ENCODE measurements around the gene PLXNA2.

PLXNA2 gene

DNA sequence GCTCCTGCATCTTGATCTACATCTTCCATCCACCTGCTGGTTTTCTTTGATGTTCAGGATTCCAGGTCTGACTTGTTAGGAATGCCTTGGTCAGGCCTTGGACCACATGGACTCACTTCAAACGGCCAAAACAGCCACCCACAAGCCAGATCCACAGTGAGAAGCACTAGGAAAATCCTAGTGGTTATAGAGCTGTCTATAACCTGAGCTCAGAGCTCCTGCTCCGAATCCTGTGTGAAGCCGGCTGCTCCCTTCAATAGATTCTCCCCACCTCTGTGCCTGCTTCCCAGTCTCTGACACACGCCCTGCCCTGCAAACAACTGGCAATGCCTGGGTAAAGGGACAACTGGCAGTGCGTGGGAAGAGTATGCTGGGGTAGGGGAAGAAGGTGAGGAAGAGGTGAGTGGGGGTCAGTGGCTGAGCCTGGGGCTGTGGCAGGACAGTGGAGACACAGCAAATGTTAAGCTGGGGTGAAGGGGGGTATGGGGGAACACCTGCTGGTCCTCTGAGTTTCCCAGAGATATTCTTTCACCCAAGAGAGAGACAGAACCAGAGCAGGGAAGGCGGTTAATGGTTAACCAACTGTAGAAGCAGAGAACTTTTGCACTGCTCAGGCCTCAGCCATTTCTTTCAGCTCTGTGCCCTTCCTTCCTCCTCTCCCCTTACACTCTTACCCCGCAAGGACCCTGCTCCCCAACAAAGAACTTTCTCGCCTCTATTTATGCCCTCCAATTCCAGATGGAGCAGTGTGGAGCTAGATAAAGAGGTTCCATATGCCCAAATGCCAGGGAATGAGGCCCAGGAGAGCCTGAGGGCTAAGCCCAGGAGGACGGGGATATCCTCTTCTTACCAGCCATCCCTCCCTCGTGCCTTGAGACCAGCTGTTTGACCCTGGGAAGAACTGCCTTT, 4.5 kb downstream of the PLXNA2 start:
- no peak for DNase-seq

DNA sequence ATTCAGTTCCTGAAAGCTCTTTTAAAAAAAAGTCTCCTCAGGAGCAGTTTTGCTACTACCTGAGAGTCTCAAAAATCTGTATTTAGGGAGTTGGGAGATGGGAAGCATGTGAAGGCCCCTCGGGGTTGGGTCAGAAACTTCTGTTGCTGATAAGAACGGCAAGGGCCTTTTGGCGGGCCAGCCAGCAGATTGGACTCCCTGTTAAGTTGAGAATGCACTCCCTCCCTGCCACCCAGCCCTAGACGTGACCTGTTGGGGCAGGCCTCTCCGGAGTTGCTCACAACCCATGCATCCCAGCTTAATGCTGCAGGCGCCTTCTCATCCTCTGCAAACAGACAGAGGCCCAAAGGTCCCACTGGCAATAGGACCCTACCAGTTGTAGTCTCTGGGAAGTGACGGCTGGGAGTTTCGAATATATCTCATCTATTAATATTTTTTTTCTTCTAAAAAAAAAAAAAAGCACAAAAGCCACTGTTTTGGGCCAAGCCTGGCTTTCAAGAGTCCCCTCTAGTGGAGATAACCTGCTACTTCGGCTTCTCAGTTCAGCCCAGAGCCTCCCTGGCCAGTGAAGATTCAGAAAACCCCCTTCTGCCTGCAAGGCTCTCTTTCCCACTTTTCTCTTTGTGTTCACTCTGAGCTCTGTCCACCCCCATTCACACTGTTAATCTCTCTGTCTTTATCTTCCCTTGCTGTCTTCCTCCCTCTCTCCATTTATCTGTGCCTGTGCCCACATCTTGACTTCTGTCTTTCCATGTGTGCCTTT, 5.3 kb downstream of the PLXNA2 start:
- peak; percentile 58 to 78 for DNase-seq

DNA sequence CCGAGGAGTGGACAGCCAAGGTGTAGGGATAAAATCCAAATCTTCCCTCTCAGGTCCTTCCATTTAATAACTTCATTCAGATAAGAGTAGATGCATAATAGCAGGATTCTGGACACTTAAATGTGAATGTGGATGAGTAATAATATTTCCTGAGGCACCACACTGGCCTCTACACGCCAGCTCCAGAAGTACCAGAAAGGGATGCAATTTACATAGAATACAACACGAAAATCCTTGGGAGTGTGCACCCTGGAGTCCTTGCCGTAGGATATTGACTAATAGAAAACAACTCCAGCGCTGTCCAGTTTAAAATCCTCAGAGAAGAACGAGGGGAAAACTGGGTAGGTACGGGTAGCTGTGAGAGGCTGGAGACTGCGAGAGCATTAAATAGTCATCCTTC, 6.9 kb downstream of the PLXNA2 start:
- no peak for DNase-seq

DNA sequence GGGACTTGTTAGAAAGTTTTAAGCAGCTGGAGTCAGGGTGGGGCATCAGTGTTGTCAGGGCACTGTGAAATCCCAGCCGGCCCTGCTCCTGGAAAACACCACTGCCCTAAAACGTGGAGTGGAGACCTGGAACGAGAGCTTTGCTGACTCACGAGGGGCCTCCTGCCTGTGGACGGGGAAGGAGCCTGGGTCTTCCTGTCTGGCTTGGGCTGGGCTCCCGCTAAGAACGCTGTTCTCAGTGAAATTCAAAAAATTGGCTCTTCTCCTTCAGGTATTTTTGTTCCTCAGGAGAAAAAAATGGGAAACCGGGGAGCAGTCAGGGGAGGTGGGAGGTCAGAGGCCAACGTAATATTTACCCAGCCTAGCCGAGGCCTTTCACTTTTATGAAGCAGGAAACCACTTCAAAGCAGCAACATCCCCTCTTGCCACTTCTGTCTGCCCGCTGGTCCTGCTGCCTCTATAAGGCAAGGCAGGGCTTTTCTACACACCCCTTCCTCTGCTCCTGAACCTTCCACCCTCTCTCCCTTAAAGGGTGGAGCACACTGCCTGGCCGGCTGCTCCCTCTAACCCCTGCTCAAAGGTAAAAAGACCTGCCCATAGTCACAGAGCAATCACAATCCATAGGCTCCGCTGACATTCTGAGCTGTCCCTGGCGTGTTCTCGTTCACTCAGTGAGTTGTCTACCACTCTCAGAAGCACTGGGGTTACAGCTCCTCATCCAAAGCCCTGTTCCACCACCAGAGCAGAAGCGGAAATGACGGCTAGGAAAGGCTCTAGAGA, 8.0 kb downstream of the PLXNA2 start:
- DNase-seq = peak; percentile 35 to 49

DNA sequence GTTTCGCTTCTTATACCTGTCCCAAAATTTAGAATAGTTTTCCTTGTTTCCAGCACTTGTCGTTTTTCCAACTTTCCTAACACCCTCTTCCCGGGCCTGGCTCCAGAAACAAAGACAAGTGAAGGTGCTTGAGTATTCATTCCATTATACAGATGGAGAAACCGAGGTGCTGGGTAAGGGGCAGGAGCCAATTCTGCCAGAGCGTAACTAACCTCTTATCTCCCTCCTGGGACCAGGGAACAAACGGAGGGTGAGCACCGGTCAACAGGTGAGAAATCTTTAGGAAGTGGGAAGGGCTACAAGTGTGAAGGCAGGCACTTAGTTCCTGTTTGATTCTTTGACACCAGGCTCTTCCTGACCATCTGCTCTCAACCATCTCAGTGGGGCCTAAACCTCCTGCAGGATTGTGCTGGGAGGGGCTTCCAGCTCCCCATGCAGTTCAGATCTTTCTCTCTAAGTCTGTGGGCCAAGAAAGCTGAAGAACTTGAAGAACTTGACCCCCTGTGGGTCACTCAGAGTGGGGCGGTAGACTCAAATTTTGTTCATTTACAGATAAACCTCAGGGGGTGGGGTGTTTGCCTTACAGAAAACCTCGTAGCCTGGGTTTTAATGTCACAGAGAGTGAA, 8.7 kb downstream of the PLXNA2 start:
- no peak for DNase-seq

DNA sequence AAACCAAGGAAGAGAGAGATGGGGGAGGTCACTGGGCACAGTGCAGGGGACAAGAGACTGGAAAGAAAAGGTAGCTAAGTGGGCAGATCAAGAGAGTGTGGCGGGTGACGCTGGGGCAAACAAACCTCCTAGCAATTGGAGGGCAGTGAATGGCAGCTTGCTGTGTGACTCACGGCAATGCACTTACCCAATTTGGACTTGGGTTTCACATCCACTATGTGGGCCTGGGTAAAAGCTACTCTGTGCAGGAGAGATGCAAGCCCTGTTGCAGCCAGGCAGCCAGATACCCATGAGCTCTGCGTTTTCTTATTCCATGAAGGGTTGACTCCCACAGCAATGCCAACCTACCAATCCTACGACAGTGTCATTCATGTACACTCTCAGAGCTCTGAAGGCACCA, 9.5 kb downstream of the PLXNA2 start:
- DNase-seq = no peak

DNA sequence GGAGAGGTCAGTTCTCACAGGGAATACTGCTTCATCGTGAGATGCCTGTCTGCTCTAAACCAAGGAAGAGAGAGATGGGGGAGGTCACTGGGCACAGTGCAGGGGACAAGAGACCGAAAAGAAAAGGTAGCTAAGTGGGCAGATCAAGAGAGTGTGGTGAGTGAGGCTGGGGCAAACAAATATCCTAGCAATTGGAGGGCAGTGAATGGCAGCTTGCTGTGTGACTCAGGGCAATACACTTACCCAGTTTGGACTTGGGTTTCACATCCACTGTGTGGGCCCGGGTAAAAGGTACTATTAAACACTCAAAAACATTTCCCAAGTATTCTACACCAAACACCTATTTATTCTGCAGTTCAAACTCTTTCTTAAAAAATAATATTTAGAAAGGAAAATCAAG, 10.2 kb downstream of the PLXNA2 start:
- DNase-seq = no peak

DNA sequence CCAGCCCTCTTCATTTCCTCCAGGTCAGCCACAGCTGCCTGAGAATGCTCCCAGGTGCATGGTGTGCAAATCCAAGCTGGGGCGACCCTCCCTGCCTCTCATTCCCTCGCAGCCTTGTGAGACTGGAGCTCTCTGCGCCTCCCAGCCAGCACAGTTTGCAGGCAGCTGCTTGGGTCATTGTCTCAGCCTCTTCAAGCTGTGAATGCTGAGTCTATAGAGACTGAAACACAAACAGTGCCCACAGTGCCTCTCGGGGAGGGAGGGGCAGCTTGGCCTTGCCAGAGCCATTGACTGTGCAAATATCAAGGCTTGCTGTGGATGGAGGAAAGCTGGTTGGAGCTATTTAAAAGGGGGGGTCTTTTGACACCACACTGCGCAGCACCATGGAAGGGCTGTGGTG, 10.6 kb downstream of the PLXNA2 start:
- DNase-seq = no peak

DNA sequence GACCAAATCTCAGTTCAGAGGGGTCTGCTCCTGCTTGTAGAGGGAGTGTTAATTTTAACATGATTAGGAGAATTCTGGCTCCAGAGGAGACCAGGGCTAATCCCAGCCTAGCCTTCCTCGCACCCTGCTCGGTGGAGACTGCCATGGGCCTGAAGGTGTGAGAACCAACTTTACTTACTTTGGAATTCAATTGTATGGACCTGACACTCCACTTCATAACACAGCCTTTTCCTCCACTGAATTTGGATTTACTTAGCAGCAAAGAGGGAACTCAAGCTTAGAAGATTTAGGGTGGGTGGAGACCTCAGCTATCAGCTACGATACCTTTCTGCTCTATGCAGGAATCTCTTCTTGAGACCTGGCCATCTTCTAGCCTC, 11.5 kb downstream of the PLXNA2 start:
- no peak for DNase-seq

DNA sequence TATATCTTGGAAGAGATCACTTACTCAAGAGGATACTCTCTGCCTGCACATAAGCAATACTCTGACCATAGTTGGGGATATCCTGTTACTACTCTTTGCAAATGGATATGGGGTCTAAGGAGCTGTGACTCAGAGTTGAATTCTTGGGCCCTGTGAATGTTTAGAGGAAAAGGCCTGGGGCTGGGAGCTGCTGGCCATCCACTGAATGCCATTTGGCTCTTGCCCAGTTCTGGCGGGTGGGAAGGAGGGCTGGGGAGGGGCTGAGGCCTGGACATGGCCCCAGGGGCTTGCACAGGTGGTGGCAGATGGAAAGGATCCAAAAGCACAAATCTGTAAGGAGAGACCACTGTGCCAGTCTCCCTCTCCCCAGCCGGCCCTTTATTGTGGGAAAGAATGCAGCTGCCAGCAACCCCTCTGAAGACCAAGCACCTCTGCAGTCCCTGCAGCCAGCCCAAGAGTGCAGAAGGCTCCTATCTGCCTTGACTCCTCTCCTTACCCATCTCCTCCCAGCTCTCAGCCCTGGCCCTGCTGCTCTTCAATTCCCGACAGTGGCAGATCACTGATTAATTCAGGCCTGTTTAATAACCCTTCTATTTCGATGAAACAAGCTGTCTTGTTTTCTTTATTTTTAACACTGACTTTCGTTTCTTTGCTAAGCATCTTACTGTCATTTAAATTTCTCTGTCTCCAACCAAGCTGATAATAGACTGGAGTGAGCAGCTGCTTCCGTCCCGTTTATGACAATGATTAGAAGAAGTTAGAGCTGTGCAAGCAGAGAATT, 12.1 kb downstream of the PLXNA2 start:
- no peak for DNase-seq

DNA sequence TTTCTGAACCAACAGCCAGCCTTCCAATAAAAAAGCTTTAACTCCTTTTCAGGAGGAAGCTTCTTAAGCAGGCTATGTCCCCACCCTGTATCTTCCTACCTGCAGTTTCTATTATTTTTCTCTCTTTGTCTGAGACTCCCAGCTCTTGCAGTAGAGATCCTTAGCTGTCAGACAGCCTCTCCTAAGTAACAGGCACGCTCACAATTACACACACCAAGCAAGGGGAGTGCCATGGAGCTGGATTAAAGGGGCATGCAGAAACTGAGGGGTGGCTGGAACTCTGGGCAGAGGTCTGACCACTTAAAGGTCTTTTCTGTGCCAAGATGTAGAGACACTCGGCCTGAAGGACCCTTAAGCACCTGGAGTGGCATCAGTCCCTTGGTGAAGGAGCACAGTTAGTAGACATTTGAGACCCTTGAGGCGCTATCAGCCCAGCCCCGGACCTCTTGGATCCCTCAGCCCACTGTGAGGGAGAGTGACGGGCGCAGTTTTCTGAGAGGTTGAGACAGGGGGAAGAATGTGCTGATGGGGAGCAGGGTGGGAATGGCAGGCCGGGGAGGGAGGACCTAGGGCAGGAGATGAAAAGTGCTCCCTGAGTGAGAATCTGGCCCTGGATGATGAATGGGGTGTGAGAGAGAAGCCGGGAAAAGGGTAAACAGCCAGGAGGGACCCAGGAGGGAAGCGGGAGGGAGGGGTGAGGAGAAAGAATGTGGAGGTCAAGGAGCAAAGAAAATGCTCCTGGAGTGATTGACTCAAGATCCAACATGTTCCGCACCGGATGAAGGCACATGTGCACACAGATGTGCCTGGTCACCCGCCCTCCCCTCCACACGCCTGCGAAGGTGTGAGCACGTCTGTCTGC, 13.3 kb downstream of the PLXNA2 start:
- DNase-seq = no peak

DNA sequence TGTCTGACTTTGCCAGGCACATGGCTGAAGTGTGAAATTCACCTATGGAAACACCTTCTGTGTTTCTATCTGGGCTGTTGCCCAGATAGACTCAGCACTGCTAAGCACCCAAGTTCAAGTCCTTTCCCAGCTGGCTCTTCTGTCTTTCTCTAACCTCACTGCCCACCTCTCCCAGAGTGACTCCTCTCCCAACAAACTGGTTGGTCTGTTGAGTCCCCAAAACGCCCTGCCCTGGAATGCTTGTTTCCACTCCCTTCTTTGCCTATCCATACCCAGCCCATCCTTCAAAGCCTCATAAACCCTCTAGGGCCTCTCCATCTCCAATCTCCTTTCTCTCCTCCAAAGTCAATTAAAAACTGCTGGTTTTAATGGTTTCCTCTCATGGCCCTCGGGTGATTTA, 15.6 kb downstream of the PLXNA2 start:
- DNase-seq = no peak

DNA sequence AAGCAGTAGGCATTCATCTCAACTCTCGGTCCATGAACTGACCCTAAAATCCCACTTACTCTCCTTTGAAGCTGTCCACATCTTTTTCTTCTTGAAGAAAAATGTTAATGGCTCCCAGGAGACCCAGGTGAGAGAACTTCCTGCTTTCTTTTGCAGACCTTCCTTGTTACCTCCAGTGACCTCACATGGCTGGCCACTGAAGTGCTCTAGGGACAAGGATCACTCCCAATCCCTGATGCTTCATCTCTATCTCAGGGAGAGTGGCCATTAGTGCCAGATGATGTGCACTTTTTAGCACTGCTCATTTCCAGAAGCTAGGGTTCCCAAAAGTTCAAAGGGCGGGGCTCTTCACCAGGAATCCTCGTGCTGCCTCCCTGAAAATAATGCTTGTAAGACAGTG, 16.2 kb downstream of the PLXNA2 start:
- no peak for DNase-seq

DNA sequence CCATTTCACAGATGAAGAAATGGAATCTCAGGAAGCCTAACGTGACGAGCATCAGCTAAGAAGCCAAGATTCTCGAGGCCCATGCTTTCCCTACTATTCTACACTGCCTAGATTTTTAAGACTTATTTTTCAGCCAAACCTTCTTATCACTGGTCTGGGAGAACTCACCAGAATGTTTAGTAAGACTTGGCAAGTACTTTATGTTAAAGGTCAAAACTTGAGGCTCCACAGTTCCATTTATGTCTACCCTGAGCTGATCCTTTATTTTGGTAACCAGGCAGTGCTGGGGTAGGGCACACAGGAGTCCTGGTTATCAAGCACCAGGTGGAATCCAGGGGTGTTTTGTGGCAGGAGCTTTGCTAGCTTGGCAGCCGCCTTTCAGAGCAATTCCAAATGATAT, 16.8 kb downstream of the PLXNA2 start:
- no peak for DNase-seq

DNA sequence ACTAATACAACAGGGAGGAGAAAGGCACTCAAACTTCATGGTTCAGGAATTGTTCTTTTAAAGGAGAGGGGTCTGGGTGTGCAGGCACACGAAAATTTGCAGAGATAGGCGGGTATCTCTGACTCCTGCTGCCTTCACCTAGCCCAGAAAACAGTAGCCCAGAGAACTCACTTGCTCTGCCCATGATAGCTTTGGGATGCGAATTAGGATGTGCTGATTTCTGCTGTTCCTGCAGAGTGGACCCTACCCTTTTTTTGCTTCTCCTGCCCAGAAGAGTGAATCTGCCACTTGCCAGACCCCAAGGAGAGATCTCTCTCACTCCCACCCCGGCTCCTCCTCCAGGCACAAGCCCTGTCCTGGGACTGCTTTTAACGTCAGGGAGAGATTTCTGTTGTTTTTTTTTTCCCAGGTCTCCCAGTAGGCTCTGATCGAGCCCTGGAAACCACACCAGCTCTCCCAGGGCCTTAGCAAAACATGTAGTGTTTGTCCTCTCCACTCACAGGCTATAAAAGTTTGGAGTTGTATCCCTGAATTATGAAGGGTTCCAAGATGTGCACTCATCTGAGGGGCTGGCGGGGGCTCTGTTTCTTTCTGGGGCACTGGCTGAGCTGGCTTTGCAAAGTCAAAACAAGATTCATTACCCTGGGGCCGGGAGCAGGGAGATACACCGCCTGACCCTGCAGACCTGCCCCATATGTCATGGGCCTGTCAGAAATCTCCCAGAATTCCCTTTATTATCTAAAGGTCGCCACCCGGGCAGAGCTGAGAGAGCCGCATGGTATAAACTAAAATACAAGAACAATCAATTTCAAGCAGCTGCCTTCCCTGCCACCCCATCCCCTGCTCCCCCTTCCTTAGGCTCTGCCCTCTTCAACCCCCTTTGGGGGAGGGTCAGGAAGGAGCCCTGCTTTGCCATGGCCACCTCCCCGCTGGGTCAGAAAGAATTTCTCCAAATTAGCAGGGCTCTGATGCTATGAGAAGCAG, 17.9 kb downstream of the PLXNA2 start:
- no peak for DNase-seq

DNA sequence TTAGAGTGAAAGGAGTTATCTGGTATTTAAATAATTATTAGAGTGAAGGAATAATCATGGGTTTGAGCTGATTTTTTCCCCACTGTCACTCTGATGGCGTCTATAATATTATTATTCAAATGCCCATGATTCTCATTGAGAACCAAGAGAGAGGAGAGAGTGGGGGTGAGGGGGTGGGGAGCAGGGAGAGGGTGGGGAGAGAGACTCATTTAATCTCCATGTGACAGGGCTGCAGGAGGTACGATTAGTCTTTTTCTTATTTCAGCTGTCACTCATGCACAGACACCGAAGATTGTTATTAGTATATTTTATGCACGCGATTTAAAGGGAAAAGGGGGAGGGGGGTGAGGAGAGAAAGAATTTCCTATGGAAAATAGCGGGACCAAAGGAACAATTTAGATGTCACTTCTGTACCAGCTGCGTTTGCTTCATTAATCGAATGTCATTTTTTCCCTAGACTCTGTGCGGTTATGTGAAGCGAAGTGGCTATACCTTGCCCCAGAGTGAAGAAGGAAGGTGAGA, 19.9 kb downstream of the PLXNA2 start:
- DNase-seq = no peak

DNA sequence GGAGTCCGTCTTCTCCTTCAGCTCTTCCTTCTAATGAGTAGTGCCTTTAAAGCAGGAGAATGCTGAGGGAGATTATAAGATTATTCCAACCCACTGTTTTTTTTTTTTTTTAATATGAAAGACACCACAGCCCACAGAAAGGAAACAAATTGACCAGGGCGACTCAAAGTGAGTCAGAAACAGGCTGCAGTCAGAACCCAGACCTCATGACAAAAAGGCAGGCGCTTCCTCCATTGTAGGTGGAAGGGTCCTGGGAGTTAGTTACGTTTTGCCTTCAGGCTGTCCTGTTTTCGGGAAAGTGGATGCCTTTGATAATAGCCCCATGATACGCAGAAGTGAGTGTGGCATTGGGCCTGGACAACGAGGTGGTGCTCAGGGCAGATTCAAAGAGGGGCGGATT, 21.0 kb downstream of the PLXNA2 start:
- DNase-seq = no peak

DNA sequence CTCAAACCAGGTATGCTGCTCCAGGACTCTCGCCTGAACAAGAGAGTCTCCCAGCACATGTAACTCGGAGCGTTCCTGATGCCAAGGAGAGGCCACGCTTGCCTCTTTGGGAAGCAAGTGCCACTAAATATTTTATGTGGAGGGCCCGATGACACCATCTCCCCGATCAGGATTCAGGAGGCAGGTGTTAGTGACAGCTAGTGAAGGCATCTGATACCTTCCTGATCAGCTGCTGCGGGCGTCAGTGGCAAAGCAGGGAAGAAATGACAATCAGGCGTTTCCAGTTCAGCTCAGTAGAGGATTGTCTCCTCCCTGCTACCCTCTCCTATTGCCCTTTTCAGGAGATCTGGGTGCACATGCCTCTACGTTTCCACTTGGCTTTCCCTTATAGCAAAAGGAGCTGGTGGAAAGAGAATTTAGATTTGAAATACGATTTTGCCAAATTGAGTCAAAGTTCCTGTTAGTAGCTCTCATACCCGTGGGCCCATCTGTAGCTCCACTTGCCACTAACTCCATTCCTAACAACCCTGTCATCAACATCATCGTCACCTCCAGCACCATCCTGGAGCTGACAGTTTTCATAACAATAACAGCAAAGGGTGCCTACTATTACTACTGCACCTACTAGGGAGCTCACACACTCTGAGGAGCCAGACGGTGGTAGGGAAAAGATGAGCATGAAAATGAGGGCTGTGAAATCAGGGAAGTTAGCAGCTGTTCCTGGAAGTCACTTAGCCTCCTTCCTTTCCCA, 21.6 kb downstream of the PLXNA2 start:
- DNase-seq = no peak

DNA sequence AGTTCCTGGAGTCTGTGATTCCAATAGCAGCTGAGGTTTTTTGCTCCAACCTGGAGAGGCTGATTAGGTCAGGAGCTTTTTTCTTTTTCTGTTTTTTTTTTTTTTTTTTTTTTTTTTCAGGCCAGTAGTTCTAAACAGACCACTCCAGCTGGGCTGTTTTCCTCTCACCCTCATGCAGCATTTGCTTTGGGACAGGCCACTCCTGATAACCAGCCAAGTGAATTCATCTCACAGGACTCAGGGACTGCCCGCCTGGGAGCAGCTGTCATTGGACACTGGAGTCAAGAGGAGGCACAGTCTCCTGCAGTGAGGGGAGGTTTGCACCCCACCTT, 22.9 kb downstream of the PLXNA2 start:
- DNase-seq = no peak

All from Kasumi-1 (cell line).